ENCODE results near the gene STK32C.

STK32C gene

DNA sequence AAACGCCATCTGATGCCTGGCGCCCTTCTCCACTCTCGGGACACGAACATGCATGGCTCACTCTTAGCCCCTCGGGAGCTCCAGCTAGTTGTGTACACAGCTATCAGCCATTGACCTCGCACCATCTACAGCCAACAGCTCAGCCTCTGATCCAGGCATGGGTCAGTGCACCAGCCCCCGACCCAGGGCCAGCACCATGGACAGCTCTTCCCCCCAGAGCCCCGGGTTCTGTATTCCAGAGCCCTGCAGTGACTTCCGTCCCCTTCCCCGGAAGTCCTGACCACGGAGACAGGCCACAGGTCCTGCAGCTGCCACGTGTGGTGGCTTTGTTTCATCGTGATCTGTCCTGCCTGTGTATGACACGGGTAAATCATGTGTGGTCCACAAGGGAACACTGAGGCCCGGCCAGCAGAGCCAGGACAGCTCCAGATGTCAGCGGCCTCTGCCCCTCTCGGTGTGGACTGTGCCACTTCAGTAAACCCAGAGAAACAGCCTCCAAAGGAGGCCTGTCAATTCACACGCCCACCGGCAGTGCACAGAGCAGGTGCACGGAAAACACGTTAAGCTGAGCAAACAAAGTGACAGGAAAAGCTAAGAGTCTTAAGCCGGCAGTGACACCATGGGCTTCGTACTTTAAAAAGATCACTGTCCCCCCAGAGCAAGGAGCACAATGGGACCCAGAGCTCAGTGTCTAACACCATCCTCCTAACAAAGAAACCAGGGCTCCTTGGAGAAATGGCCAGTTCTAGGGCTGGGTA lies 13.0 kb downstream of the STK32C start:
- no peak for DNase-seq (ENCODE audit: extremely low read depth, insufficient read length)
- no peak for TF ChIP-seq CTCF (IDR thresholded peaks at IDR 0.05; ENCODE audit: insufficient read depth, low read length, poor library complexity, severe bottlenecking)
- H3K27me3 ChIP-seq (replicated peaks; ENCODE audit: control insufficient read depth, insufficient read depth, low read length): no peaks in the 10 kb centered on the region; the same call in 1 of the 2 replicates
- H3K36me3 ChIP-seq (ENCODE audit: control insufficient read depth, insufficient read depth, low read length): no peaks in the 10 kb centered on the region
- no peak overlapping the region for H3K4me3 ChIP-seq (replicated peaks; ENCODE audit: low read depth, low read length)

DNA sequence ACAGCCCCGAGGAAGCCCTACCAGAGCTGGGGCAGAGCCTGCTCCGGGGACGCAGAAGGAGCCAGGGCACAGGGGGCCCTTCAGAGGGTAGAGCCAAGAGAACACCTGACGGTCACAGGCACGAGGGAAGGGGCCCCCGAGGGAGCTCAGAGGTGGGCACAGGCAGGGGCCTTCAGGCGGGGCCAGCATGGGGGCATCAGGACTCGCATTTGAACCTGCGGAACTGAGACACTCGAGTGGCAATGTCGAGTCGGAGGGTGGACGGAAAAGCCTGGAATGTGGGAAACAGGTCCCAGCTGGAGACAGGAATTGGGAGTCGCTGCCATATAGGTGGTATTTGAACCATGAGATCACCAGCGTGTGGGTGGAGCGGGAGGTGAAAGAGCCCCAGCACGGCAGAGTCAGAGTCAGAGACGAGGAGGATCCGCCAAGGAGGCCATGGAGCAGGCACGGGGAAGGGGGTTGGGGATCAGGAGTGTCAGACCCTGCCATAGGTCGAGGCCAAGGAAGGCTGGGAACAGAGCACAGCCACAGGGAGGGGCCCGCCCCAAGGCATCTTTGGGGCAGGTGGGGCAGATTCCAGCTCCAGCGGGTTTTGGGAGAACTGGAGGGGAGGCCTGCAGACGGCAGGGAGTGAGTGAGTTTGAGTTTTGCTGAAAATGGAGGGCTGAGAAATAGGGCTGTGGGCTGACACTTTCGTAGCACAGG lies 13.8 kb downstream of the STK32C start:
- H3K4me3 ChIP-seq (replicated peaks; ENCODE audit: low read depth, low read length): no peak overlapping the region
- no peaks in the 10 kb centered on the region for H3K36me3 ChIP-seq (ENCODE audit: control insufficient read depth, insufficient read depth, low read length)
- H3K27me3 ChIP-seq (replicated peaks; ENCODE audit: control insufficient read depth, insufficient read depth, low read length): no peaks in the 10 kb centered on the region; the same call in 1 of the 2 replicates
- TF ChIP-seq CTCF (IDR thresholded peaks at IDR 0.05; ENCODE audit: insufficient read depth, low read length, poor library complexity, severe bottlenecking): no peak
- DNase-seq (ENCODE audit: extremely low read depth, insufficient read length): no peak

GRCh38 chr10:132293201-132293812 lies 14.4 kb downstream of the STK32C start:
- Histone ChIP-seq H3K4me3 (replicated peaks; ENCODE audit: low read depth, low read length) (no peak overlapping the region), H3K36me3 (ENCODE audit: control insufficient read depth, insufficient read depth, low read length) (no peaks in the 10 kb centered on the region), H3K27me3 (replicated peaks; ENCODE audit: control insufficient read depth, insufficient read depth, low read length) (no peaks in the 10 kb centered on the region; the same call in 1 of the 2 replicates)
- no peak for DNase-seq (ENCODE audit: extremely low read depth, insufficient read length)
- TF ChIP-seq CTCF (IDR thresholded peaks at IDR 0.05; ENCODE audit: insufficient read depth, low read length, poor library complexity, severe bottlenecking): no peak

- no peak overlapping the region for H3K4me3 ChIP-seq (replicated peaks; ENCODE audit: low read depth, low read length)
- H3K36me3 ChIP-seq (ENCODE audit: control insufficient read depth, insufficient read depth, low read length): no peaks in the 10 kb centered on the region
- DNase-seq (ENCODE audit: extremely low read depth, insufficient read length): no peak
- H3K27me3 ChIP-seq (replicated peaks; ENCODE audit: control insufficient read depth, insufficient read depth, low read length): no peaks in the 10 kb centered on the region; the same call in 1 of the 2 replicates
- no peak for TF ChIP-seq CTCF (IDR thresholded peaks at IDR 0.05; ENCODE audit: insufficient read depth, low read length, poor library complexity, severe bottlenecking)
These were observed 15.2 kb downstream of the STK32C start for GRCh38 chr10:132292287-132293200.

DNA sequence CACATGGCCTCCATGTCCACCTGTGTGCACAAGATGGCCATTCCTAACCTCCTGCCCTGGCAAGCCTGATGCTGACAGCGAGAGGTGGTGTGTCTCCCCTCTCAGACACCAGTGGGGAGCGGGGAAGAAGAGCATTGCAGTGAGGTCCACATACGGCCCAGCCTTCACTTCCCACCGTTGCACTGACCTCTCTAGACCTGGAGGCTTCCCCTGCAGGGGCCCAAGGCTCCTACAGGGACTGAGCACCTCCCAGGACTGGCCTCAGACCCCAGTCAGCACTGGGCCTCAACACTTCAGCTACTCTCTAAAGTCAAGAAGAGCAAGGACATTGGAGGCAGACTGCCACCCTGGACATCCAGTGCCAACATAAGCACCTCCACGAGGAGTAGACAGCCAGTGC lies 15.9 kb downstream of the STK32C start:
- Histone ChIP-seq H3K27me3 (replicated peaks; ENCODE audit: control insufficient read depth, insufficient read depth, low read length) (no peaks in the 10 kb centered on the region; the same call in 1 of the 2 replicates), H3K36me3 (ENCODE audit: control insufficient read depth, insufficient read depth, low read length) (no peaks in the 10 kb centered on the region), H3K4me3 (replicated peaks; ENCODE audit: low read depth, low read length) (no peak overlapping the region)
- no peak for DNase-seq (ENCODE audit: extremely low read depth, insufficient read length)
- TF ChIP-seq CTCF (IDR thresholded peaks at IDR 0.05; ENCODE audit: insufficient read depth, low read length, poor library complexity, severe bottlenecking): no peak
